ENCODE results near the gene ZNRF3.

DNA sequence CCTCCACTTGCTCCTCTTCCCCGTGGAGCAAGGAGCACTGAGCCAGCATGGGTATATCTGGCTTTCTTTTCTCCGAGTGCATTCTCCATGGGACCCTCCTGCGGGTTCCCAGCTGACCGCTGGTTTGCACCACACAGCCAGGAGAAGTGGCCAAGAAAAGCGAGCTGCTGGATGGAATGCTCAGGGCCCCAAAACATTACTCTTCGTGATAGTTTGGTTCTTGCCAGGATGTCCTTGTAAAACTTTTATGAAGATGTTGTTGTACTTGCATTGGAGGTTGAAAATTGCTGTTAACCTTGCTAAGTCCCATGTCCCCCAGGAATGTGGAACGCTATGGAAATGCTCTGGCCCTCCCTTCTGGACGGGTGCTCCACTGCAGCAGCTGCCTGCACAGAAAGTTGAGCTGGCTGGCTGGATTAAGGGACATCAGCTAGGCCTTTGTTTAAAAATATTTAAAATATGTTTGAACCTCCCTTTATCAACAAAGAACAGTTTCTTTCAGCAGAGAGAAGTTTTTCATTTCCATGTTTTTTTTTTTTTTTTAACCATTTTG is 68.7 kb downstream of the ZNRF3 start:
- TF ChIP-seq, protein P1, sequence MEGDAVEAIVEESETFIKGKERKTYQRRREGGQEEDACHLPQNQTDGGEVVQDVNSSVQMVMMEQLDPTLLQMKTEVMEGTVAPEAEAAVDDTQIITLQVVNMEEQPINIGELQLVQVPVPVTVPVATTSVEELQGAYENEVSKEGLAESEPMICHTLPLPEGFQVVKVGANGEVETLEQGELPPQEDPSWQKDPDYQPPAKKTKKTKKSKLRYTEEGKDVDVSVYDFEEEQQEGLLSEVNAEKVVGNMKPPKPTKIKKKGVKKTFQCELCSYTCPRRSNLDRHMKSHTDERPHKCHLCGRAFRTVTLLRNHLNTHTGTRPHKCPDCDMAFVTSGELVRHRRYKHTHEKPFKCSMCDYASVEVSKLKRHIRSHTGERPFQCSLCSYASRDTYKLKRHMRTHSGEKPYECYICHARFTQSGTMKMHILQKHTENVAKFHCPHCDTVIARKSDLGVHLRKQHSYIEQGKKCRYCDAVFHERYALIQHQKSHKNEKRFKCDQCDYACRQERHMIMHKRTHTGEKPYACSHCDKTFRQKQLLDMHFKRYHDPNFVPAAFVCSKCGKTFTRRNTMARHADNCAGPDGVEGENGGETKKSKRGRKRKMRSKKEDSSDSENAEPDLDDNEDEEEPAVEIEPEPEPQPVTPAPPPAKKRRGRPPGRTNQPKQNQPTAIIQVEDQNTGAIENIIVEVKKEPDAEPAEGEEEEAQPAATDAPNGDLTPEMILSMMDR (IDR thresholded peaks at IDR 0.05) = peak; percentile 34 to 63 (median 54)
- TF ChIP-seq EP300 (IDR thresholded peaks at IDR 0.05) = no peak
- TF ChIP-seq POLR2AphosphoS5 (IDR thresholded peaks at IDR 0.05) = peak in 1 of 2 donors; percentile 26
- TF ChIP-seq POLR2A (IDR thresholded peaks at IDR 0.05; ENCODE audit: low read depth) = no peak
